Thyroid gland (tissue), 4 donors: ENCODE data around the gene DENND1A.

Source experiments
- CTCF ChIP-seq, 6 experiments: fragments of 200-600 bp in 3 of 6; fragments of 450-650 bp in 3 of 6; sonication (generic) in 3 of 6; IDR thresholded peaks; one replicate each; pipeline ENCODE4 v1.5.1; 2016 to 2019; ENCODE audit warnings: antibody characterized with exemption in 6 of 6, mild to moderate bottlenecking in 2 of 6, inconsistent platforms in 1 of 6, moderate library complexity in 1 of 6
- POLR2A ChIP-seq, 2 donors: fragments of 450-650 bp; IDR thresholded peaks; one replicate each; pipeline ENCODE4 v1.6.1; 2017; ENCODE audit warnings: antibody characterized with exemption in 2 of 2, mild to moderate bottlenecking in 2 of 2, moderate library complexity in 1 of 2

- TF ChIP-seq POLR2A (IDR thresholded peaks at IDR 0.05) (no peak), CTCF (IDR thresholded peaks at IDR 0.05) (no peak)
Observed at GRCh38 chr9:123823194-123823947, 106.6 kb downstream of the DENND1A start.
